NCI-H748 (cell line): ENCODE results near the gene SPATS2.
"Not testable (repeated sequence)": the region's sequence is repeated elsewhere in the genome, so short reads cannot be mapped to it uniquely, and the experiment has no call there.

Experiments
- DNase-seq: peaks from one replicate; lab custom pipeline; 2025; ENCODE audit not compliant: unreplicated experiment; lab: John Stamatoyannopoulos, UW

The SPATS2 gene

GRCh38 chr12:49349266-49349665, 18.0 kb upstream of the SPATS2 start:
- DNase-seq, result no peak

GRCh38 chr12:49352351-49352750, 14.9 kb upstream of the SPATS2 start:
- no peak for DNase-seq

- no peak for DNase-seq
Measured at GRCh38 chr12:49355913-49356312, 11.3 kb upstream of the SPATS2 start.

GRCh38 chr12:49357103-49357678, 10.1 kb upstream of the SPATS2 start:
- DNase-seq, result peak; percentile 46

- peak; percentile 74 for DNase-seq
Measured at GRCh38 chr12:49358483-49359141, 8.7 kb upstream of the SPATS2 start.

- DNase-seq, result no peak
Measured at GRCh38 chr12:49359671-49360070, 7.6 kb upstream of the SPATS2 start.

GRCh38 chr12:49362077-49362476, 5.2 kb upstream of the SPATS2 start:
- no peak for DNase-seq

- DNase-seq, result no peak
Measured at GRCh38 chr12:49364989-49365388, 2.3 kb upstream of the SPATS2 start.

- DNase-seq, result no peak
Measured at GRCh38 chr12:49365542-49365941, 1.7 kb upstream of the SPATS2 start.

- DNase-seq, result peak; percentile 78
Measured at GRCh38 chr12:49366096-49366651, 1.1 kb upstream of the SPATS2 start.

GRCh38 chr12:49366652-49367380, 446 bp upstream of the SPATS2 start:
- peak; percentile 98 for DNase-seq

GRCh38 chr12:49368240-49368600, 958 bp downstream of the SPATS2 start:
- DNase-seq, result peak; percentile 19

- peak; percentile 28 for DNase-seq
Measured at GRCh38 chr12:49369411-49370145, 2.3 kb downstream of the SPATS2 start.

GRCh38 chr12:49370539-49370938, 3.3 kb downstream of the SPATS2 start:
- no peak for DNase-seq

- no peak for DNase-seq
Measured at GRCh38 chr12:49375406-49375805, 8.1 kb downstream of the SPATS2 start.

GRCh38 chr12:49377386-49377785, 10.1 kb downstream of the SPATS2 start:
- DNase-seq, result no peak

- DNase-seq, result not testable (repeated sequence)
Measured at GRCh38 chr12:49380184-49380583, 12.9 kb downstream of the SPATS2 start.

GRCh38 chr12:49388682-49389386, 21.6 kb downstream of the SPATS2 start:
- DNase-seq, result no peak

GRCh38 chr12:49389387-49389703, 22.1 kb downstream of the SPATS2 start:
- no peak for DNase-seq

- no peak for DNase-seq
Measured at GRCh38 chr12:49397000-49397399, 29.7 kb downstream of the SPATS2 start.

- DNase-seq, result no peak
Measured at GRCh38 chr12:49400304-49400703, 33.0 kb downstream of the SPATS2 start.
